GM10248 (cell line): ENCODE data around the gene PTPRN2.
"Not testable (repeated sequence)": the region's sequence is repeated elsewhere in the genome, so short reads cannot be mapped to it uniquely, and the experiment has no call there.

Source experiments
- CTCF ChIA-PET: fragments of 300-600 bp; sonication (Branson Sonifier 250); formaldehyde crosslinking; extraction: SDS; loops from one replicate; lab custom pipeline; 2021; ENCODE audit warnings: antibody characterized with exemption; lab: Yijun Ruan, JAX
- POLR2A ChIA-PET: fragments of 350-650 bp; sonication (Branson Sonifier 250); formaldehyde crosslinking; extraction: SDS; loops from one replicate; lab custom pipeline; 2020; ENCODE audit warnings: antibody characterized with exemption; lab: Yijun Ruan, JAX
- DNase-seq: peaks from one replicate; pipeline ENCODE4 v3.0.0; 2012; ENCODE audit errors: extremely low spot score
- CTCF ChIP-seq: IDR thresholded peaks from 2 replicates; pipeline ENCODE4 v1.5.1; 2012; ENCODE audit warnings: mild to moderate bottlenecking, low read depth; ENCODE audit errors: extremely low read depth, missing control alignments, control extremely low read depth

The PTPRN2 gene

DNA sequence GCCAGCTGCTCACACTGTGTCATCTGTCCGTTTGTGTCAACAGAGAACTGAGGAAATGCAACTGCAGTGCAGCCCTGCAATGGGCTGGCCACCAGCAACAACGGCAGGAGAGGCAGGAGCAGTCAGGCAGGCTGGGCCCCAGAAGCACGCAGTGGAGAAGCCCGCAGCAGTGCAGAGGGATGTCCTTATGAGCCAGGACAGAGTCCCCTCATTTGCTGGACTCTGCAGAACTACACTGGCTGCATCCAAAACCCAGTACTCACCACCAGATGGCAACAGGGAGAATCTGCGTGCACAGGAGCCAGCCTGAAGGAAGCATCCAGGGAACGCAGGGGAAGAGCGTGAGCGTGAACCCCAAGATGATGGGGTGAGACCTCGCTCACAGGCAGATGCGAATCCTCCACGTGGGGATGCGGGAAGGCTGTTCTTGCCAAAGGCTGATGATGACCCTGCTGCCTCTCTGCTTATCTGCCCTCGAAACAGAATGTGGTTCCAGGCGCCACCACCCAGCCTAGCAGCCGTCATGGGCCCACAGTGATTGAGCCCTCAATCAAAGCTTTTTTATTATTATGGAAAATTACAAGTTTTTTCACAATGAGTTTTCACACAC, 232.1 kb downstream of the PTPRN2 start:
- CTCF ChIA-PET, result no interaction called here
- no peak for TF ChIP-seq CTCF
- no peak for DNase-seq
- POLR2A ChIA-PET, result no interaction called here

DNA sequence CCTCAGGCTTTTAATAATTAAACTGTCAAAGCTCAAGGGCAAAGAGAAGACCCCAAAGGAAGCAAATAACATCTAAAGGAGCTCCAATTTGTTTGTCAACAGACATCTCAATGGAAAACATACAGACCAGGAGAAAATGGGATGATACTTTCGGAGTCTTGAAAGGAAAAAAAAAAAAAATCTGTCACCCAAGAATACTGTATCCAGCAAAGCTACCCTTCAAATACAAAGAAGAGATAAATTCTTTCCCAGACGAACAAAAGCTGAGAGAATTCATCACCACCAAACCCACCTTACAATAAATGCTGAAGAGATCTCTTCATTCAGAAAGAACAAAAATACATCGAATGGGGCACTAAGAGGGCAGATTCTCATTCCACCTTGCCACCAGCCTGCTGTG, 232.8 kb downstream of the PTPRN2 start:
- POLR2A ChIA-PET, result no interaction called here
- CTCF ChIA-PET, result interaction anchor here (0.9 kb wide), 1 partner anchor 11 kb away, joined by 4 read pairs; no protein-coding TSS in a partner anchor
- no peak for TF ChIP-seq CTCF
- no peak for DNase-seq

DNA sequence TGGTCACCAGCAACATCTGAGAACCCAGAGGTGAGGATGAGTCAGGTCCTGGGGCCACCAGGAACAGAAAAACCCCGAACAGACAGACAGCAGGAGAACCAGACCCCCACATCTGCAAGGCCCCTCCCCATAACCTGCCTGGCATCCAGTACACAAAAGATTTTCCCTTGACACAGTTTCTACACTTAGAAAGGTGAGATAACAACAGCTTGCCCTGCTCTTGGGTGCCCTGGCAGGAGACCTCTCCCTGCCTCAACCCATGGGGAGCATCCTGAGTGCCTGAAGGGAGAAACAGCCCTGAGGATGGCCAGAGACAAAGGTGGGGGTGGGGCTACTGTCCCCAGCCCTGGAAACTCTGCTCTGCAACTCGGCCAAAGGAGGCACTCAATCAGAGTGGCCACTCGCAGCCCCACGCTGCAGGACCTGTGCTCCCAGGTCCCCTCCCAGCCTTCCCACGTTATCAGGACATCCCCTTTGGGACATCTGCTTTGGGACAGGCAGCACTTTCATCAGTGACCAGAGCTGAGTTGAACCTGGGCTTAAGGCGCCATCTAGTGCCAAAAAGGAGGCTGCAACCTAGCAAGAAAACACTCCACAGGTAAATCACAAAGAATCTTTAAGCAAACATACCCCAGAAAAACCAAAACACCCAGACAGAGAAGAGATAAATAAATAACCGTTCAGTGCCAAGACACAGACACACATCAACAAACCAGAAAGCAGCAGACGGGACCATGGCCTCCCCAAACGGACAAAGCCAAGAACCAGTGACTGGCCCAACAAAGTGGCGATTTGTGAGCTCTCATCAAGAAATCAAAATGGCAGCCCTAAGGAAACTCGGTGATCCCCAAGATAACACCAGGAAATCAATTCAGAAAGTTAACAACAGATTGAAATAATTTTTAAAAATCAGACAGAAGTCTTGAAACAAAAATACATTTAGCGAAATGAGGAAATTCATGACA, 233.7 kb downstream of the PTPRN2 start:
- DNase-seq, result no peak
- ChIA-PET CTCF (interaction anchor here (0.9 kb wide), 1 partner anchor 10 kb away, joined by 4 read pairs; no protein-coding TSS in a partner anchor), POLR2A (no interaction called here)
- TF ChIP-seq CTCF, result peak; percentile 36

- POLR2A ChIA-PET, CTCF ChIA-PET, DNase-seq: not testable (repeated sequence)
Measured at GRCh38 chr7:158351899-158352729, 235.5 kb downstream of the PTPRN2 start.

GRCh38 chr7:158351481-158351880, 236.1 kb downstream of the PTPRN2 start:
- ChIA-PET POLR2A (no interaction called here), CTCF (no interaction called here)
- no peak for TF ChIP-seq CTCF
- DNase-seq, result no peak

GRCh38 chr7:158351051-158351450, 236.6 kb downstream of the PTPRN2 start:
- CTCF ChIA-PET, result no interaction called here
- TF ChIP-seq CTCF, result no peak
- POLR2A ChIA-PET, result no interaction called here
- no peak for DNase-seq
